ENCODE data around the gene SLC25A26. TPM values are rescaled to one million over a fixed set of nuclear protein-coding genes. Genes with fewer than 3 reads are reported as not detected.

SLC25A26 gene
- total RNA-seq, 4 donors from 2014 or later, result 8.5 to 26.3 (median 16.7) TPM

DNA sequence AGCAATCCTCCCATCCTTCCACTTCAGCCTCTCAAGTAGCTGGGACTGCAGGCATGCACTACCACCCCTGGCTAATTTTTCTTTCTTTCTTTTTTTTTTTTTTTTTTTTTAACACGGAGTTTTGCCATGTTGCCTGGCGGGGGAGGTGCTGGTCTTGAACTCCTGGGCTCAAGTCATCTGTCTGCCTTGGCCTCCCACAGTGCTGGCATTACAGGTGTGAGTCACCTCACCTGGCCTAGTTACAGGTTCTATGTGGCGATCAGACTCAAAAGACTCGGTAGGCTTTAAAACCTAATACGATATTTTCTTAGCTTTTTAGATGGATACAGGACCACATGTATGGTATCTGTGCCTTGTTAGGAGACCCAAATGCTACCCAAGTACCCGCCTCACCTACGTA is 14.0 kb upstream of the SLC25A26 start:
- no peaks in the 10 kb centered on the region for H3K9me3 ChIP-seq
- intact Hi-C loops (cut with DNase I), result no loop called here
- no peak for DNase-seq
- no peaks in the 10 kb centered on the region for H3K36me3 ChIP-seq
- no peaks in the 10 kb centered on the region for H3K4me1 ChIP-seq
- WGBS, 2 donors, result 87 to 98% methylated on average over 5 to 7 of the region's 7 CpGs
- TF ChIP-seq, protein P1, sequence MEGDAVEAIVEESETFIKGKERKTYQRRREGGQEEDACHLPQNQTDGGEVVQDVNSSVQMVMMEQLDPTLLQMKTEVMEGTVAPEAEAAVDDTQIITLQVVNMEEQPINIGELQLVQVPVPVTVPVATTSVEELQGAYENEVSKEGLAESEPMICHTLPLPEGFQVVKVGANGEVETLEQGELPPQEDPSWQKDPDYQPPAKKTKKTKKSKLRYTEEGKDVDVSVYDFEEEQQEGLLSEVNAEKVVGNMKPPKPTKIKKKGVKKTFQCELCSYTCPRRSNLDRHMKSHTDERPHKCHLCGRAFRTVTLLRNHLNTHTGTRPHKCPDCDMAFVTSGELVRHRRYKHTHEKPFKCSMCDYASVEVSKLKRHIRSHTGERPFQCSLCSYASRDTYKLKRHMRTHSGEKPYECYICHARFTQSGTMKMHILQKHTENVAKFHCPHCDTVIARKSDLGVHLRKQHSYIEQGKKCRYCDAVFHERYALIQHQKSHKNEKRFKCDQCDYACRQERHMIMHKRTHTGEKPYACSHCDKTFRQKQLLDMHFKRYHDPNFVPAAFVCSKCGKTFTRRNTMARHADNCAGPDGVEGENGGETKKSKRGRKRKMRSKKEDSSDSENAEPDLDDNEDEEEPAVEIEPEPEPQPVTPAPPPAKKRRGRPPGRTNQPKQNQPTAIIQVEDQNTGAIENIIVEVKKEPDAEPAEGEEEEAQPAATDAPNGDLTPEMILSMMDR (IDR thresholded peaks at IDR 0.05), result no peak
- TF ChIP-seq POLR2A (IDR thresholded peaks at IDR 0.05), result no peak
- H3K27ac ChIP-seq, result no peak overlapping the region
- peaks cover 0 to 12% (median 0%) of the 10 kb centered on the region in 4 donors for H3K27me3 ChIP-seq
- H3K4me3 ChIP-seq, result no peak overlapping the region

DNA sequence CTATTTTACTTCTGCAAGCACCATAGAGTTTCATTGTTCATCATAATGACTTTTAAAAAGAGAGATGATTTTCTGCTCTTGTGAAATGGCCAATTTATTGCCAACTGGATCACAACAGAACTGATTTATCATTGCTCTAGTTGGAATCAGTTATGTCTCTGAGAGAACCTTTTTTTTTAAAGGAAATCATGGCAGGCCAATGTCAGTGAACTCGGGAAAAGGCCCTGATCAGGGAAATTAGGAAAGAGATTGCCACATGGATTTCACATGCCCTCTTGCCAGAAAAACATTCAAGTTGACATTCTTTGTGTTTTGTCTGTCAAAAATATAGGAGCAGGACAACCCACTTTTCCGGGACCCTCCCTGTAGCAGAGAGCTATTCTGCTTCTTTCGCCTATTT is 12.6 kb upstream of the SLC25A26 start:
- Histone ChIP-seq H3K9me3 (no peaks in the 10 kb centered on the region), H3K27me3 (peaks cover 0 to 12% (median 0%) of the 10 kb centered on the region in 4 donors), H3K36me3 (no peaks in the 10 kb centered on the region), H3K4me1 (no peaks in the 10 kb centered on the region), H3K27ac (no peak overlapping the region), H3K4me3 (no peak overlapping the region)
- no peak for DNase-seq
- 88 to 89% methylated on average over 3 of the region's 3 CpGs for WGBS, 2 donors
- intact Hi-C loops (cut with DNase I), result no loop called here
- TF ChIP-seq POLR2A (IDR thresholded peaks at IDR 0.05), result no peak
- TF ChIP-seq, protein P1 (IDR thresholded peaks at IDR 0.05), result no peak

DNA sequence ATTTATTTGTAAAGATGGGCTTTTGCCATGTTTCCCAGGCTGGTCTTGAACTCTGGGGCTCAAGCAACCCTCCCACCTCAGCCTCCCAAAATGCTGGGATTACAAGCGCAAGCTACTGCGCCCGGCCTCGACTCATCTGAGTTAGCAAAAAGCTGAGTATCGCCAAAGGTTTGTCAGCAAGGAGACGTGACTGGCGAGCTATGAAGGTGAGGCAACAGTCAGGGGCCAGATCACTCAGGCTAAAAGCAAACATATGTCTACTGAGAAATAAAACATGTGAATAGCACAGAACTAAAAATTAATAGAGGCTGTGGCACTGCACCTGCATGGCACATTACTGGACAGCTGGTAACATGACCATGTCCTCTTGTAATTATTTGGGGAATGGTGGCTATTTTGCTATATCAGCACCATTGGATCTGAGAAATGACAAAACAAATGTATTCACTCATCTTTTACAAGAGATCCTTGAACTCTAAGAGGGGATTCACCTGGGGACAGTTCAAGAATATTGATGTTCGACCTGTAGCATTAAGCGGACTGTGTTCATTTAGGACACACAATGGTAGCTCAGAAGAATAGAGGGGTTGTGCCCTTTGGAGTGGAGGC is 10.0 kb upstream of the SLC25A26 start:
- Histone ChIP-seq H3K36me3 (no peaks in the 10 kb centered on the region), H3K4me1 (no peaks in the 10 kb centered on the region), H3K9me3 (no peaks in the 10 kb centered on the region), H3K4me3 (no peak overlapping the region), H3K27ac (no peak overlapping the region), H3K27me3 (peaks cover 0 to 4% (median 0%) of the 10 kb centered on the region in 4 donors)
- WGBS, 2 donors, result 85 to 87% methylated on average over 7 of the region's 9 CpGs
- TF ChIP-seq, protein P1 (IDR thresholded peaks at IDR 0.05), result no peak
- TF ChIP-seq POLR2A (IDR thresholded peaks at IDR 0.05), result no peak
- no peak for DNase-seq
- intact Hi-C loops (cut with DNase I), result no loop called here

DNA sequence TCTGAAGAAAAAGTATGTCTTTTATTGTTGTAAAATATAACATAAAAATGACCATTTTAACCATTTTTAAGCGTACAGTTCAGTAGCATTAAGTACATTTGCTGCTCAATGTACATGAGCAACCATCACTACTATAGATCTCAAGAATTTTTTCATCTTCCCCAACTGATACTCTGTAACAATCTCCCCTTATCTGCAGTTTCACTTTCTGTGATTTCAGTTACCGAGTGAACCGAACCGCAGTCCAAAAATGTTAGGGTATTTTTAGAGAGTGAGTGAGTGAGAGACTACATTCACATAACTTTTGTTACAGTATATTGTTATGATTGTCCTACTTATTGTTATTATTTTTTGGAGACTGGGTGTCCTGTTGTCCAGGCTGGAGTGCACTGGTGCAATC is 9.0 kb upstream of the SLC25A26 start:
- no peak for DNase-seq
- H3K4me3 ChIP-seq, result no peak overlapping the region
- H3K27ac ChIP-seq, result no peak overlapping the region
- intact Hi-C loops (cut with DNase I), result no loop called here
- no peaks in the 10 kb centered on the region for H3K9me3 ChIP-seq
- no peaks in the 10 kb centered on the region for H3K36me3 ChIP-seq
- no peaks in the 10 kb centered on the region for H3K4me1 ChIP-seq
- whole genome bisulfite sequencing, 2 donors, result 82 to 89% methylated on average over 4 of the region's 4 CpGs
- TF ChIP-seq, protein P1 (IDR thresholded peaks at IDR 0.05), result no peak
- TF ChIP-seq POLR2A (IDR thresholded peaks at IDR 0.05), result no peak
- no peaks in the 10 kb centered on the region for H3K27me3 ChIP-seq

DNA sequence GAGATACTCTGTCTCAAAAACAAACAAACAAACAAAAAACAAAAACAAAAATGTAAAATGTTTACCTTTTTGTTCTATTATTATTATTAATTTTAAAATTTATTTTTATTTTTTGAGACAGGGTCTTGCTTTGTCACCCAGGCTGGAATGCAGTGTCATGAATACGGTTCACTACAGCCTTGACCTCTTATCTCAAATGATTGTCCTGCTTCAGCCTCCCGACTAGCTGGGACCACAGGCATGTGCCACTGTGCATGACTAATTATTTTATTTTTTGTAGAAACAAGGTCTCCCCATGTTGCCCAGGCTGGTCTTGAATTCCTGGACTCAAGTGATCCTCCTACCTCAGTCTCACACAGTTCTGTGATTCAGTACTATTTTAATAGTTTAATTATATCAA is 5.7 kb upstream of the SLC25A26 start:
- intact Hi-C loops (cut with DNase I), result no loop called here

More for the DNA sequence above, 5.7 kb upstream of the SLC25A26 start:
- Histone ChIP-seq H3K27me3 (no peaks in the 10 kb centered on the region), H3K36me3 (no peaks in the 10 kb centered on the region), H3K9me3 (no peaks in the 10 kb centered on the region), H3K27ac (no peak overlapping the region), H3K4me1 (peaks cover 0 to 5% (median 2%) of the 10 kb centered on the region in 3 donors), H3K4me3 (no peak overlapping the region)
- no peak for DNase-seq
- 66 to 72% methylated on average over 2 of the region's 2 CpGs for WGBS, 2 donors
- no peak for TF ChIP-seq POLR2A (IDR thresholded peaks at IDR 0.05)
- TF ChIP-seq, protein P1 (IDR thresholded peaks at IDR 0.05), result no peak
